GM13976 (cell line): Measurements from ENCODE around the gene USP28.

Source experiments
- DNase-seq: peaks from one replicate; pipeline ENCODE4 v3.0.0; 2012; ENCODE audit warnings: low spot score
- CTCF ChIP-seq: IDR thresholded peaks from 2 replicates; pipeline ENCODE4 v1.5.1; 2012; ENCODE audit warnings: borderline replicate concordance, mild to moderate bottlenecking; ENCODE audit not compliant: insufficient read depth; ENCODE audit errors: extremely low read depth, missing control alignments, control extremely low read depth
- in situ Hi-C: fragments of 300-500 bp; cut with MboI; formaldehyde crosslinking; loops from one replicate; pipeline ENCODE4 v1.12.0; 2022; ENCODE audit warnings: low sequenced_read_pairs, mixed read lengths, inconsistent platforms; ENCODE audit not compliant: unreplicated experiment

The USP28 gene

GRCh38 chr11:113781682-113782081 is 93.7 kb downstream of the USP28 start:
- DNase-seq = no peak
- in situ Hi-C loops = no loop called here
- TF ChIP-seq CTCF = no peak

GRCh38 chr11:113779496-113779895 is 95.9 kb downstream of the USP28 start, which contains the start of gene CLDN25:
Gene CLDN25, plus strand, starts transcription at chr11:113779796. Its CDS starts 0 bp downstream, at chr11:113779796.
- in situ Hi-C loops = no loop called here
- DNase-seq = no peak
- no peak for TF ChIP-seq CTCF

- in situ Hi-C loops = no loop called here
- no peak for TF ChIP-seq CTCF
- no peak for DNase-seq
These were observed 97.1 kb downstream of the USP28 start for GRCh38 chr11:113778111-113778910.

- in situ Hi-C loops = no loop called here
- DNase-seq = no peak
- no peak for TF ChIP-seq CTCF
These were observed 101.2 kb downstream of the USP28 start for GRCh38 chr11:113774174-113774503.

- DNase-seq = peak; percentile 90
- in situ Hi-C loops = no loop called here
- peak; percentile 51 for TF ChIP-seq CTCF
These were observed 101.8 kb downstream of the USP28 start, which contains the start of gene ZW10 for GRCh38 chr11:113773416-113774173. Gene ZW10, minus strand, starts transcription at chr11:113773692. Its CDS starts 26 bp downstream, at chr11:113773666.

GRCh38 chr11:113773092-113773415 is 102.3 kb downstream of the USP28 start:
- DNase-seq = no peak
- TF ChIP-seq CTCF = no peak
- in situ Hi-C loops = no loop called here
